Measurements from ENCODE around the gene HDAC9. TPM values are rescaled to one million over a fixed set of nuclear protein-coding genes. Genes with fewer than 3 reads are reported as not detected.

The HDAC9 gene
- total RNA-seq, 4 donors from 2014 or later = 10.3 to 48.4 (median 12.2) TPM

GRCh38 chr7:18566829-18567228 is 71.3 kb downstream of the HDAC9 start:
- peaks cover 0 to 6% (median 0%) of the 10 kb centered on the region in 4 donors for H3K4me1 ChIP-seq
- WGBS, 2 donors = 89 to 91% methylated on average over 7 of the region's 7 CpGs
- no peak overlapping the region for H3K4me3 ChIP-seq
- no peaks in the 10 kb centered on the region for H3K27me3 ChIP-seq
- no peak overlapping the region for H3K27ac ChIP-seq
- TF ChIP-seq POLR2A (IDR thresholded peaks at IDR 0.05) = no peak
- TF ChIP-seq CTCF (IDR thresholded peaks at IDR 0.05) = no peak
- TF ChIP-seq EP300 (IDR thresholded peaks at IDR 0.05) = no peak
- DNase-seq (ENCODE audit: low spot score in 2 of 2) = no peak
- H3K9me3 ChIP-seq = no peaks in the 10 kb centered on the region
- H3K36me3 ChIP-seq = no peaks in the 10 kb centered on the region

GRCh38 chr7:18570441-18570840 is 74.9 kb downstream of the HDAC9 start:
- no peaks in the 10 kb centered on the region for H3K36me3 ChIP-seq
- no peak overlapping the region for H3K27ac ChIP-seq
- no peaks in the 10 kb centered on the region for H3K27me3 ChIP-seq
- no peak for TF ChIP-seq POLR2A (IDR thresholded peaks at IDR 0.05)
- TF ChIP-seq EP300 (IDR thresholded peaks at IDR 0.05) = no peak
- TF ChIP-seq CTCF (IDR thresholded peaks at IDR 0.05) = no peak
- H3K4me3 ChIP-seq = no peak overlapping the region
- peaks cover 0 to 6% (median 0%) of the 10 kb centered on the region in 4 donors for H3K4me1 ChIP-seq
- no peak for DNase-seq (ENCODE audit: low spot score in 2 of 2)
- 70 to 80% methylated on average over 3 of the region's 3 CpGs for WGBS, 2 donors
- H3K9me3 ChIP-seq = no peaks in the 10 kb centered on the region

GRCh38 chr7:18570890-18571478 is 75.4 kb downstream of the HDAC9 start:
- no peak for DNase-seq (ENCODE audit: low spot score in 2 of 2)
- WGBS, 2 donors = 38 to 48% methylated on average over 3 of the region's 3 CpGs
- H3K4me3 ChIP-seq = no peak overlapping the region
- TF ChIP-seq EP300 (IDR thresholded peaks at IDR 0.05) = no peak
- TF ChIP-seq CTCF (IDR thresholded peaks at IDR 0.05) = peak; percentile 25 to 46 (median 37)
- no peak for TF ChIP-seq POLR2A (IDR thresholded peaks at IDR 0.05)
- H3K27ac ChIP-seq = no peak overlapping the region
- H3K4me1 ChIP-seq = peaks cover 0 to 4% (median 0%) of the 10 kb centered on the region in 4 donors
- no peaks in the 10 kb centered on the region for H3K27me3 ChIP-seq
- no peaks in the 10 kb centered on the region for H3K36me3 ChIP-seq
- H3K9me3 ChIP-seq = no peaks in the 10 kb centered on the region

GRCh38 chr7:18572154-18572553 is 76.6 kb downstream of the HDAC9 start:
- 91 to 93% methylated on average over 4 of the region's 4 CpGs for WGBS, 2 donors
- Histone ChIP-seq H3K27me3 (no peaks in the 10 kb centered on the region), H3K36me3 (no peaks in the 10 kb centered on the region), H3K9me3 (no peaks in the 10 kb centered on the region), H3K4me1 (peaks cover 0 to under 1% (median 0%) of the 10 kb centered on the region in 4 donors), H3K27ac (no peak overlapping the region), H3K4me3 (no peak overlapping the region)
- TF ChIP-seq POLR2A (IDR thresholded peaks at IDR 0.05) = no peak
- TF ChIP-seq CTCF (IDR thresholded peaks at IDR 0.05) = no peak
- no peak for TF ChIP-seq EP300 (IDR thresholded peaks at IDR 0.05)
- no peak for DNase-seq (ENCODE audit: low spot score in 2 of 2)

- DNase-seq (ENCODE audit: low spot score in 2 of 2) = no peak
- Histone ChIP-seq H3K27ac (no peak overlapping the region), H3K27me3 (no peaks in the 10 kb centered on the region), H3K9me3 (no peaks in the 10 kb centered on the region), H3K36me3 (no peaks in the 10 kb centered on the region), H3K4me1 (peaks cover 0 to 4% (median 0%) of the 10 kb centered on the region in 4 donors), H3K4me3 (no peak overlapping the region)
- 75 to 80% methylated on average over 1 of the region's 1 CpG for WGBS, 2 donors
- TF ChIP-seq EP300 (IDR thresholded peaks at IDR 0.05) (no peak), CTCF (IDR thresholded peaks at IDR 0.05) (no peak), POLR2A (IDR thresholded peaks at IDR 0.05) (no peak)
Observed at GRCh38 chr7:18572885-18573284, 77.3 kb downstream of the HDAC9 start.
